Naive B cell (primary cell): ENCODE measurements around the gene CEACAM21. TPM values are rescaled to one million over a fixed set of nuclear protein-coding genes. Genes with fewer than 3 reads are reported as not detected.

Experiments
- ATAC-seq, 2 donors: fragments of 150-1000 bp; cut with Tn5 transposase; 2 replicates each; pipeline ENCODE4 v1.10.0; 2021; ENCODE audit warnings: low read depth in 2 of 2, mild to moderate bottlenecking in 2 of 2, moderate library complexity in 2 of 2
- DNase-seq: peaks from one replicate; pipeline ENCODE4 v3.0.0; 2022
- H3K27ac Mint-ChIP-seq, 6 donors: one replicate each; pipeline ENCODE4 v1.8.0; 2020 to 2022; ENCODE audit warnings: mild to moderate bottlenecking in 6 of 6, mixed read lengths in 6 of 6, moderate library complexity in 5 of 6, inconsistent platforms in 2 of 6
- H3K27me3 Mint-ChIP-seq, 3 donors: one replicate each; pipeline ENCODE4 v1.8.0; 2021 to 2022; ENCODE audit warnings: mixed read lengths in 3 of 3, mild to moderate bottlenecking in 1 of 3
- H3K36me3 Mint-ChIP-seq, 2 donors: one replicate each; pipeline ENCODE4 v1.8.0; 2020 to 2022; ENCODE audit warnings: mixed read lengths in 2 of 2, inconsistent platforms in 1 of 2, mild to moderate bottlenecking in 1 of 2
- H3K4me1 Mint-ChIP-seq, 3 donors: one replicate each; pipeline ENCODE4 v1.8.0; 2020 to 2022; ENCODE audit warnings: mixed read lengths in 3 of 3, inconsistent platforms in 1 of 3, mild to moderate bottlenecking in 1 of 3, moderate library complexity in 1 of 3
- H3K4me3 Mint-ChIP-seq, 8 donors: one replicate each; pipeline ENCODE4 v1.8.0; 2020 to 2022; ENCODE audit warnings: mild to moderate bottlenecking in 8 of 8, mixed read lengths in 8 of 8, moderate library complexity in 8 of 8, inconsistent platforms in 2 of 8
- H3K9me3 Mint-ChIP-seq, 7 donors: one replicate each; pipeline ENCODE4 v1.8.0; 2020 to 2022; ENCODE audit warnings: mixed read lengths in 7 of 7, mild to moderate bottlenecking in 5 of 7, inconsistent platforms in 2 of 7, moderate library complexity in 1 of 7
- polyA plus RNA-seq, 6 donors: library from polyadenylated mRNA; unstranded; fragments of 300-500 nt; fragmentation: Illumina TruSeq; gene quantifications; one replicate each; pipeline ENCODE4 v1.2.3, GENCODE V29; 2021; ENCODE audit warnings: low read depth in 6 of 6

CEACAM21 gene
- polyA plus RNA-seq, 6 donors from 2014 or later: 7.1 to 57.2 (median 20.0) TPM

- Mint-ChIP-seq H3K27me3 (no peaks in the 10 kb centered on the region), H3K9me3 (peaks cover 0 to 7% (median 1%) of the 10 kb centered on the region in 7 donors), H3K36me3 (peaks cover 15 to 32% of the 10 kb centered on the region in 2 donors), H3K4me1 (peaks cover 43 to 80% (median 65%) of the 10 kb centered on the region in 3 donors), H3K27ac (peak overlapping the region; percentile 83 to 97 (median 93)), H3K4me3 (peak overlapping the region; percentile 89 to 100 (median 96))
- ATAC-seq (peak; percentile 54 to 63), DNase-seq (peak; percentile 64)
These were observed 23.4 kb upstream of the CEACAM21 start for GRCh38 chr19:41552558-41552957.

GRCh38 chr19:41553804-41554203 lies 22.2 kb upstream of the CEACAM21 start:
- DNase-seq: no peak
- ATAC-seq: no peak
- peak overlapping the region in 5 of 6 donors; percentile 32 to 96 (median 89) for H3K27ac Mint-ChIP-seq
- H3K9me3 Mint-ChIP-seq: peaks cover 0 to 7% (median 1%) of the 10 kb centered on the region in 7 donors
- peaks cover 39 to 79% (median 64%) of the 10 kb centered on the region in 3 donors for H3K4me1 Mint-ChIP-seq
- H3K36me3 Mint-ChIP-seq: peaks cover 15 to 32% of the 10 kb centered on the region in 2 donors
- H3K4me3 Mint-ChIP-seq: peak overlapping the region; percentile 41 to 99 (median 88)
- H3K27me3 Mint-ChIP-seq: no peaks in the 10 kb centered on the region

GRCh38 chr19:41554907-41555306 lies 21.1 kb upstream of the CEACAM21 start:
- Mint-ChIP-seq H3K4me3 (peak overlapping the region; percentile 73 to 99 (median 84)), H3K9me3 (peaks cover 0 to 7% (median 1%) of the 10 kb centered on the region in 7 donors), H3K27me3 (no peaks in the 10 kb centered on the region), H3K36me3 (peaks cover 15 to 31% of the 10 kb centered on the region in 2 donors), H3K27ac (peak overlapping the region; percentile 43 to 90 (median 76)), H3K4me1 (peaks cover 40 to 81% (median 67%) of the 10 kb centered on the region in 3 donors)
- DNase-seq (no peak), ATAC-seq (peak; percentile 23 to 31)

- ATAC-seq: no peak
These were observed 20.2 kb upstream of the CEACAM21 start for GRCh38 chr19:41555748-41556147.

GRCh38 chr19:41563854-41564514 lies 12.0 kb upstream of the CEACAM21 start:
- Mint-ChIP-seq H3K27ac (peak overlapping the region; percentile 52 to 93 (median 86)), H3K36me3 (no peaks in the 10 kb centered on the region), H3K9me3 (no peaks in the 10 kb centered on the region), H3K27me3 (no peaks in the 10 kb centered on the region), H3K4me3 (peak overlapping the region; percentile 84 to 94 (median 89)), H3K4me1 (peaks cover 42 to 72% (median 50%) of the 10 kb centered on the region in 3 donors)
- DNase-seq: peak; percentile 55
- peak; percentile 77 to 83 for ATAC-seq

More at GRCh38 chr19:41555748-41556147, 20.2 kb upstream of the CEACAM21 start:
- Mint-ChIP-seq H3K27ac (peak overlapping the region in 5 of 6 donors; percentile 33 to 90 (median 72)), H3K4me3 (peak overlapping the region; percentile 47 to 99 (median 80)), H3K36me3 (peaks cover 15 to 26% of the 10 kb centered on the region in 2 donors), H3K4me1 (peaks cover 42 to 86% (median 75%) of the 10 kb centered on the region in 3 donors), H3K27me3 (no peaks in the 10 kb centered on the region), H3K9me3 (peaks cover 0 to 7% (median 1%) of the 10 kb centered on the region in 7 donors)
- DNase-seq: no peak

GRCh38 chr19:41564515-41565378 lies 11.2 kb upstream of the CEACAM21 start:
- peak in 1 of 2 donors; percentile 4 for ATAC-seq

GRCh38 chr19:41565379-41565720 lies 10.6 kb upstream of the CEACAM21 start:
- ATAC-seq: peak; percentile 11 to 23
- Mint-ChIP-seq H3K36me3 (no peaks in the 10 kb centered on the region), H3K27ac (peak overlapping the region in 3 of 6 donors; percentile 56 to 71 (median 70)), H3K27me3 (no peaks in the 10 kb centered on the region), H3K4me3 (peak overlapping the region; percentile 36 to 94 (median 87)), H3K9me3 (no peaks in the 10 kb centered on the region), H3K4me1 (peaks cover 32 to 67% (median 46%) of the 10 kb centered on the region in 3 donors)
- DNase-seq: no peak

More at GRCh38 chr19:41564515-41565378, 11.2 kb upstream of the CEACAM21 start:
- Mint-ChIP-seq H3K9me3 (no peaks in the 10 kb centered on the region), H3K4me3 (peak overlapping the region; percentile 84 to 94 (median 89)), H3K27ac (peak overlapping the region; percentile 36 to 89 (median 81)), H3K4me1 (peaks cover 35 to 67% (median 46%) of the 10 kb centered on the region in 3 donors), H3K36me3 (no peaks in the 10 kb centered on the region), H3K27me3 (no peaks in the 10 kb centered on the region)
- DNase-seq: no peak

GRCh38 chr19:41566001-41566400 lies 10.0 kb upstream of the CEACAM21 start:
- no peaks in the 10 kb centered on the region for H3K27me3 Mint-ChIP-seq
- ATAC-seq (no peak), DNase-seq (no peak)
- no peaks in the 10 kb centered on the region for H3K36me3 Mint-ChIP-seq
- peaks cover 37 to 67% (median 52%) of the 10 kb centered on the region in 3 donors for H3K4me1 Mint-ChIP-seq
- H3K27ac Mint-ChIP-seq: no peak overlapping the region
- no peaks in the 10 kb centered on the region for H3K9me3 Mint-ChIP-seq
- H3K4me3 Mint-ChIP-seq: peak overlapping the region in 3 of 8 donors; percentile 36 to 87 (median 84)

GRCh38 chr19:41569481-41570150 lies 6.3 kb upstream of the CEACAM21 start:
- DNase-seq: no peak
- no peak for ATAC-seq
- Mint-ChIP-seq H3K27ac (no peak overlapping the region), H3K9me3 (no peaks in the 10 kb centered on the region), H3K27me3 (no peaks in the 10 kb centered on the region), H3K4me3 (no peak overlapping the region), H3K4me1 (peaks cover 13 to 36% (median 26%) of the 10 kb centered on the region in 3 donors), H3K36me3 (no peaks in the 10 kb centered on the region)

- Mint-ChIP-seq H3K36me3 (no peaks in the 10 kb centered on the region), H3K27me3 (no peaks in the 10 kb centered on the region), H3K4me3 (no peak overlapping the region), H3K4me1 (peaks cover 10 to 33% (median 24%) of the 10 kb centered on the region in 3 donors), H3K27ac (peak overlapping the region in 1 of 6 donors; percentile 69), H3K9me3 (no peaks in the 10 kb centered on the region)
- ATAC-seq (no peak), DNase-seq (no peak)
These were observed 5.8 kb upstream of the CEACAM21 start for GRCh38 chr19:41570179-41570578.

- peak; percentile 78 for DNase-seq
- Mint-ChIP-seq H3K4me3 (no peak overlapping the region), H3K36me3 (no peaks in the 10 kb centered on the region), H3K27me3 (no peaks in the 10 kb centered on the region), H3K4me1 (peaks cover 12 to 32% (median 24%) of the 10 kb centered on the region in 3 donors), H3K27ac (peak overlapping the region in 2 of 6 donors; percentile 15 to 69), H3K9me3 (no peaks in the 10 kb centered on the region)
- peak; percentile 99 for ATAC-seq
These were observed 5.3 kb upstream of the CEACAM21 start for GRCh38 chr19:41570639-41571112.

- Mint-ChIP-seq H3K9me3 (peaks cover 0 to 19% (median 11%) of the 10 kb centered on the region in 7 donors), H3K27ac (peak overlapping the region in 5 of 6 donors; percentile 38 to 95 (median 56)), H3K36me3 (peaks cover 22 to 23% of the 10 kb centered on the region in 2 donors), H3K4me1 (peaks cover 22 to 39% (median 28%) of the 10 kb centered on the region in 3 donors), H3K27me3 (no peaks in the 10 kb centered on the region), H3K4me3 (peak overlapping the region in 4 of 8 donors; percentile 26 to 91 (median 62))
- ATAC-seq: no peak
- DNase-seq: no peak
These were observed 1.3 kb downstream of the CEACAM21 start for GRCh38 chr19:41577144-41577830.
